ENCODE measurements around the gene MTTP. TPM values are rescaled to one million over a fixed set of nuclear protein-coding genes. Genes with fewer than 3 reads are reported as not detected.

The MTTP gene
- total RNA-seq, 3 donors from 2014 or later (not counting 1 experiment from before 2014, with no cell fraction given): not detected

DNA sequence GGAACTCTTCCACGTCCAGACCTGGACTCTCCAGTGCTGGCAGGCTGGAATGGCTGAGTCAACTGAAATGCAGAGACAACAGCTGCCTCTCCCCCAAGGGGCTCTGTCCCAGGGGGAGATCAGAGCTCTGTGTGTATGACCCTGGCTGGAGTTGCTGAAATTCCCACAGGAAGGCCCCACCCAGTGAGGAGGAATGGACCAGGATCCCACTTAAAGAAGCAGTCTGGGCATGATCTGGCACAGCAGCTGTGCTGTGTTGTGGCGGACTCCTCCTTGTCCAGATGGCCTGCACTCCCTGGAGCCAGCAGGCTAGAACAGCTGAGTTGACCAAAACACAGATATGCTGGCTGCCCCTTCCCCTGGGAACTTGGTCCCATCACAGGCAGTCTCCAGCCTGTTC is 38.4 kb upstream of the MTTP start:
- DNase-seq (no peak), ATAC-seq (no peak)
- Mint-ChIP-seq H3K36me3 (no peaks in the 10 kb centered on the region), H3K27me3 (ENCODE audit: low read depth in 2 of 2) (peaks cover 21 to 59% of the 10 kb centered on the region in 2 donors), H3K4me1 (no peaks in the 10 kb centered on the region), H3K27ac (no peak overlapping the region), H3K4me3 (no peak overlapping the region), H3K9me3 (no peaks in the 10 kb centered on the region)
- WGBS (ENCODE audit: insufficient coverage): 86% methylated on average over 2 of the region's 2 CpGs
- TF ChIP-seq, protein P1, sequence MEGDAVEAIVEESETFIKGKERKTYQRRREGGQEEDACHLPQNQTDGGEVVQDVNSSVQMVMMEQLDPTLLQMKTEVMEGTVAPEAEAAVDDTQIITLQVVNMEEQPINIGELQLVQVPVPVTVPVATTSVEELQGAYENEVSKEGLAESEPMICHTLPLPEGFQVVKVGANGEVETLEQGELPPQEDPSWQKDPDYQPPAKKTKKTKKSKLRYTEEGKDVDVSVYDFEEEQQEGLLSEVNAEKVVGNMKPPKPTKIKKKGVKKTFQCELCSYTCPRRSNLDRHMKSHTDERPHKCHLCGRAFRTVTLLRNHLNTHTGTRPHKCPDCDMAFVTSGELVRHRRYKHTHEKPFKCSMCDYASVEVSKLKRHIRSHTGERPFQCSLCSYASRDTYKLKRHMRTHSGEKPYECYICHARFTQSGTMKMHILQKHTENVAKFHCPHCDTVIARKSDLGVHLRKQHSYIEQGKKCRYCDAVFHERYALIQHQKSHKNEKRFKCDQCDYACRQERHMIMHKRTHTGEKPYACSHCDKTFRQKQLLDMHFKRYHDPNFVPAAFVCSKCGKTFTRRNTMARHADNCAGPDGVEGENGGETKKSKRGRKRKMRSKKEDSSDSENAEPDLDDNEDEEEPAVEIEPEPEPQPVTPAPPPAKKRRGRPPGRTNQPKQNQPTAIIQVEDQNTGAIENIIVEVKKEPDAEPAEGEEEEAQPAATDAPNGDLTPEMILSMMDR (IDR thresholded peaks at IDR 0.05): no peak
- H3K36me3 ChIP-seq (ENCODE audit: control insufficient read depth, insufficient read depth, low read length): no peaks in the 10 kb centered on the region
- H3K4me1 ChIP-seq (ENCODE audit: control insufficient read depth, insufficient read depth, low read length): no peaks in the 10 kb centered on the region
- H3K27me3 ChIP-seq (ENCODE audit: control insufficient read depth, insufficient read depth, low read length): no peaks in the 10 kb centered on the region
- intact Hi-C loops (cut with micrococcal nuclease): no loop called here
- no peaks in the 10 kb centered on the region for H3K9me3 ChIP-seq (ENCODE audit: control insufficient read depth, insufficient read depth, low read length)
- no peak overlapping the region for H3K4me3 ChIP-seq (ENCODE audit: low read length)
- no peak overlapping the region for H3K27ac ChIP-seq (ENCODE audit: low read length)

GRCh38 chr4:99536848-99537247 is 37.8 kb upstream of the MTTP start:
- H3K9me3 ChIP-seq (ENCODE audit: control insufficient read depth, insufficient read depth, low read length): no peaks in the 10 kb centered on the region
- ATAC-seq: no peak
- H3K27ac ChIP-seq (ENCODE audit: low read length): no peak overlapping the region
- peaks cover 21 to 53% of the 10 kb centered on the region in 2 donors for H3K27me3 Mint-ChIP-seq (ENCODE audit: low read depth in 2 of 2)
- H3K27ac Mint-ChIP-seq: no peak overlapping the region
- DNase-seq: no peak
- H3K4me3 Mint-ChIP-seq: no peak overlapping the region
- TF ChIP-seq, protein P1 (IDR thresholded peaks at IDR 0.05): no peak
- intact Hi-C loops (cut with micrococcal nuclease): no loop called here
- WGBS (ENCODE audit: insufficient coverage): 81% methylated on average over 2 of the region's 2 CpGs
- no peaks in the 10 kb centered on the region for H3K4me1 Mint-ChIP-seq
- no peaks in the 10 kb centered on the region for H3K9me3 Mint-ChIP-seq
- no peaks in the 10 kb centered on the region for H3K36me3 Mint-ChIP-seq
- H3K4me1 ChIP-seq (ENCODE audit: control insufficient read depth, insufficient read depth, low read length): no peaks in the 10 kb centered on the region
- no peaks in the 10 kb centered on the region for H3K27me3 ChIP-seq (ENCODE audit: control insufficient read depth, insufficient read depth, low read length)
- no peaks in the 10 kb centered on the region for H3K36me3 ChIP-seq (ENCODE audit: control insufficient read depth, insufficient read depth, low read length)
- no peak overlapping the region for H3K4me3 ChIP-seq (ENCODE audit: low read length)

- H3K27ac ChIP-seq (ENCODE audit: low read length): no peak overlapping the region
- H3K36me3 ChIP-seq (ENCODE audit: control insufficient read depth, insufficient read depth, low read length): no peaks in the 10 kb centered on the region
- Mint-ChIP-seq H3K9me3 (no peaks in the 10 kb centered on the region), H3K4me3 (no peak overlapping the region), H3K4me1 (no peaks in the 10 kb centered on the region), H3K27ac (no peak overlapping the region), H3K36me3 (no peaks in the 10 kb centered on the region), H3K27me3 (ENCODE audit: low read depth in 2 of 2) (peaks cover 20 to 45% of the 10 kb centered on the region in 2 donors)
- no peak for DNase-seq
- H3K4me3 ChIP-seq (ENCODE audit: low read length): no peak overlapping the region
- H3K4me1 ChIP-seq (ENCODE audit: control insufficient read depth, insufficient read depth, low read length): no peaks in the 10 kb centered on the region
- 89% methylated on average over 4 of the region's 4 CpGs for WGBS (ENCODE audit: insufficient coverage)
- H3K27me3 ChIP-seq (ENCODE audit: control insufficient read depth, insufficient read depth, low read length): no peaks in the 10 kb centered on the region
- H3K9me3 ChIP-seq (ENCODE audit: control insufficient read depth, insufficient read depth, low read length): no peaks in the 10 kb centered on the region
- no peak for ATAC-seq
- intact Hi-C loops (cut with micrococcal nuclease): no loop called here
- TF ChIP-seq, protein P1 (IDR thresholded peaks at IDR 0.05): no peak
These were observed 37.0 kb upstream of the MTTP start for GRCh38 chr4:99537674-99538073.

GRCh38 chr4:99540277-99540939 is 34.2 kb upstream of the MTTP start:
- DNase-seq (no peak), ATAC-seq (no peak)
- Histone ChIP-seq H3K9me3 (ENCODE audit: control insufficient read depth, insufficient read depth, low read length) (no peaks in the 10 kb centered on the region), H3K36me3 (ENCODE audit: control insufficient read depth, insufficient read depth, low read length) (no peaks in the 10 kb centered on the region), H3K4me1 (ENCODE audit: control insufficient read depth, insufficient read depth, low read length) (no peaks in the 10 kb centered on the region), H3K27ac (ENCODE audit: low read length) (no peak overlapping the region), H3K27me3 (ENCODE audit: control insufficient read depth, insufficient read depth, low read length) (no peaks in the 10 kb centered on the region), H3K4me3 (ENCODE audit: low read length) (no peak overlapping the region)
- no peaks in the 10 kb centered on the region for H3K4me1 Mint-ChIP-seq
- H3K27ac Mint-ChIP-seq: no peak overlapping the region
- no peaks in the 10 kb centered on the region for H3K9me3 Mint-ChIP-seq
- no peak overlapping the region for H3K4me3 Mint-ChIP-seq
- peaks cover 10 to 30% of the 10 kb centered on the region in 2 donors for H3K27me3 Mint-ChIP-seq (ENCODE audit: low read depth in 2 of 2)
- peaks cover 7% of the 10 kb centered on the region for H3K36me3 Mint-ChIP-seq
- TF ChIP-seq, protein P1 (IDR thresholded peaks at IDR 0.05): no peak
- intact Hi-C loops (cut with micrococcal nuclease): no loop called here

Data from natural killer cell (primary cell).